A673 (cell line): ENCODE results near the gene PPP1R18. TPM values are rescaled to one million over a fixed set of nuclear protein-coding genes. Genes with fewer than 3 reads are reported as not detected.

ENCODE experiments used
- BruUV-seq: library from RNA; stranded (reverse); fragments of 400-500 nt; replicated peaks from 2 replicates; lab custom pipeline; 2021; lab: Mats Ljungman, UMichigan
- CTCF ChIA-PET: fragments of 300-600 bp; sonication (Branson Sonifier 250); formaldehyde crosslinking; loops from one replicate; lab custom pipeline; 2022; ENCODE audit warnings: antibody characterized with exemption; lab: Charles Lee
- POLR2A ChIA-PET: fragments of 300-600 bp; sonication (Branson Sonifier 250); formaldehyde crosslinking; loops from one replicate; lab custom pipeline; 2022; ENCODE audit warnings: antibody characterized with exemption; ENCODE audit not compliant: low non-redundant PET; lab: Charles Lee
- DNase-seq: peaks from one replicate; pipeline ENCODE4 v3.0.0-alpha.2; 2015; ENCODE audit warnings: low spot score
- H3K27ac ChIP-seq: fragments of 200-600 bp; sonication (generic); 2 replicates; pipeline ENCODE4 v1.5.1; 2016; ENCODE audit warnings: mixed run types, low read depth, mild to moderate bottlenecking, mixed read lengths, antibody characterized with exemption, low read length; ENCODE audit not compliant: poor library complexity, severe bottlenecking
- H3K27me3 ChIP-seq: fragments of 200-600 bp; sonication (generic); replicated peaks from 2 replicates; pipeline ENCODE4 v1.6.1; 2017; ENCODE audit warnings: mixed run types, low read depth, mild to moderate bottlenecking, mixed read lengths, antibody characterized with exemption, low read length; ENCODE audit not compliant: insufficient read depth, poor library complexity
- H3K36me3 ChIP-seq: fragments of 200-600 bp; sonication (generic); 2 replicates; pipeline ENCODE4 v1.6.1; 2016; ENCODE audit warnings: mixed run types, mild to moderate bottlenecking, mixed read lengths, antibody characterized with exemption, low read length; ENCODE audit not compliant: insufficient read depth, poor library complexity, severe bottlenecking
- H3K4me1 ChIP-seq: fragments of 200-600 bp; sonication (generic); 2 replicates; pipeline ENCODE4 v1.6.1; 2017; ENCODE audit warnings: mixed run types, mild to moderate bottlenecking, mixed read lengths, antibody characterized with exemption, low read length; ENCODE audit not compliant: insufficient read depth, poor library complexity, severe bottlenecking
- H3K4me3 ChIP-seq: fragments of 200-600 bp; sonication (generic); 2 replicates; pipeline ENCODE4 v1.5.1; 2016; ENCODE audit warnings: low read depth, mixed run types, mild to moderate bottlenecking, mixed read lengths, low read length; ENCODE audit not compliant: poor library complexity, severe bottlenecking
- H3K9me3 ChIP-seq: fragments of 200-600 bp; sonication (generic); 2 replicates; pipeline ENCODE4 v1.6.1; 2016; ENCODE audit warnings: mixed run types, low read depth, mild to moderate bottlenecking, mixed read lengths, antibody characterized with exemption, low read length; ENCODE audit not compliant: poor library complexity, severe bottlenecking
- CTCF ChIP-seq: fragments of 300-800, 200-600 bp; sonication (generic); conservative IDR thresholded peaks from 2 replicates; pipeline ENCODE4 v1.5.1; 2017; ENCODE audit warnings: low read depth, mild to moderate bottlenecking, antibody characterized with exemption, low read length, moderate library complexity, mixed read lengths
- EZH2 ChIP-seq: fragments of 200-600 bp; sonication (generic); IDR thresholded peaks from 2 replicates; pipeline ENCODE4 v1.6.1; 2017; ENCODE audit warnings: borderline replicate concordance, low read depth, mild to moderate bottlenecking, mixed read lengths, antibody characterized with exemption, low read length; ENCODE audit not compliant: poor library complexity, severe bottlenecking
- intact Hi-C: fragments of 100-400 bp; cut with micrococcal nuclease; formaldehyde crosslinking; loops from one replicate; pipeline ENCODE4 v1.10.0; 2022; ENCODE audit not compliant: unreplicated experiment
- total RNA-seq: library from RNA; stranded (reverse); gene quantifications from 2 replicates; pipeline ENCODE4 v1.2.3, GENCODE V29; 2021

The PPP1R18 gene
- total RNA-seq, 1 experiment from 2014 or later = 50.3 TPM

GRCh38 chr6:30730601-30731435 is 44.4 kb upstream of the PPP1R18 start:
- peaks cover 5% of the 10 kb centered on the region for H3K4me1 ChIP-seq
- CTCF ChIA-PET = interaction anchor here (0.6 to 2.7 kb wide), 8 partner anchors 48 to 357 kb away, joined by 3 to 30 read pairs (median 4); no protein-coding TSS in a partner anchor
- no peaks in the 10 kb centered on the region for H3K9me3 ChIP-seq
- POLR2A ChIA-PET = interaction anchor here (0.6 kb wide), 2 partner anchors 58 to 1455 kb away, joined by 3 to 8 read pairs; no protein-coding TSS in a partner anchor
- TF ChIP-seq EZH2 = no peak
- peak; percentile 62 for TF ChIP-seq CTCF
- H3K27me3 ChIP-seq = no peaks in the 10 kb centered on the region
- no peak overlapping the region for H3K4me3 ChIP-seq
- peaks cover 40% of the 10 kb centered on the region for H3K36me3 ChIP-seq
- intact Hi-C loops = no loop called here
- peak; percentile 69 for DNase-seq
- H3K27ac ChIP-seq = no peak overlapping the region
- no TSS peak for BruUV-seq

- H3K36me3 ChIP-seq = peaks cover 52% of the 10 kb centered on the region
- intact Hi-C loops = loop anchor here (5.0 kb wide), 2 partner anchors 149 to 359 kb away; no protein-coding TSS in a partner anchor
These were observed 41.6 kb upstream of the PPP1R18 start for GRCh38 chr6:30727920-30728553.

More at GRCh38 chr6:30727920-30728553, 41.6 kb upstream of the PPP1R18 start:
- Histone ChIP-seq H3K9me3 (no peaks in the 10 kb centered on the region), H3K4me3 (no peak overlapping the region), H3K4me1 (peaks cover 22% of the 10 kb centered on the region), H3K27ac (no peak overlapping the region), H3K27me3 (no peaks in the 10 kb centered on the region)
- DNase-seq = peak; percentile 53
- ChIA-PET CTCF (interaction anchor here (0.6 to 1.2 kb wide), 6 partner anchors 16 to 359 kb away, joined by 3 to 10 read pairs (median 4); partner anchors contain the start of gene IER3), POLR2A (interaction anchor here (0.7 kb wide), 1 partner anchor 155 kb away, joined by 3 read pairs; no protein-coding TSS in a partner anchor)
- no peak for TF ChIP-seq EZH2
- TF ChIP-seq CTCF = peak; percentile 21; the same call in 1 of the 2 replicates
- no TSS peak for BruUV-seq
